22Rv1 (cell line): Measurements from ENCODE around the gene MIDN.

Source experiments
- ZFX ChIP-seq: fragments of 450-650 bp; IDR thresholded peaks from 2 replicates; pipeline ENCODE4 v1.6.1; 2017; ENCODE audit warnings: antibody characterized with exemption, borderline replicate concordance
- TF ChIP-seq, protein P1 (sequence below): fragments of 450-650 bp; IDR thresholded peaks from 2 replicates; pipeline ENCODE4 v1.5.1; 2017; ENCODE audit warnings: mild to moderate bottlenecking

DNA sequence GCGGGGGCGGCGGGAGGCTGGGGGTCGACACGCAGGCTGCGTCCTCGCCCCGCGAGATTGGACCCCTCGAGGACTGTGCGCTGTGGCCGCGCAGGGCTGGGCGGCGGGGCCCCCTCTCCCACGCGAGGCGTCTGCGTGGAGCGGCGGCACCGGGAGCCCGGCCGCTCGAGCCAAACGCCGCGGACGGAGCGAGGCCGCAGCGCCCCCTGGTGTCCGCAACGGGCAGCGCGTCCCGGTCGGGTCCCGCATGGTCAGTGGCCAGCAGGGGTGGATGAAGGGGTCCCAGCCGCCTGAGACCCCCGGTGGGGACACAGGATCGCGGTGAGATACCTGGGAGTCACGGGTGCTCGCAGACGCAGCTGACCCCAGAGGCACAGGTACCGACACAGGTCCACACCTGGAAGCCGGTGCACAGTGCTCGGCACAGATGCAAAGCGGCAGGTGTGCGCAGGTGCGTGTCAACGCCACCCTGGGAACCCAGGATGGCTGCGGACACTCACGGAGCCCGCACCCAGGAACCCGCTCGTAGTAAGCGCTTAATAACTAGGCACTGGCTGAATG lies 18.6 kb downstream of the MIDN start:
- TF ChIP-seq, protein P1, sequence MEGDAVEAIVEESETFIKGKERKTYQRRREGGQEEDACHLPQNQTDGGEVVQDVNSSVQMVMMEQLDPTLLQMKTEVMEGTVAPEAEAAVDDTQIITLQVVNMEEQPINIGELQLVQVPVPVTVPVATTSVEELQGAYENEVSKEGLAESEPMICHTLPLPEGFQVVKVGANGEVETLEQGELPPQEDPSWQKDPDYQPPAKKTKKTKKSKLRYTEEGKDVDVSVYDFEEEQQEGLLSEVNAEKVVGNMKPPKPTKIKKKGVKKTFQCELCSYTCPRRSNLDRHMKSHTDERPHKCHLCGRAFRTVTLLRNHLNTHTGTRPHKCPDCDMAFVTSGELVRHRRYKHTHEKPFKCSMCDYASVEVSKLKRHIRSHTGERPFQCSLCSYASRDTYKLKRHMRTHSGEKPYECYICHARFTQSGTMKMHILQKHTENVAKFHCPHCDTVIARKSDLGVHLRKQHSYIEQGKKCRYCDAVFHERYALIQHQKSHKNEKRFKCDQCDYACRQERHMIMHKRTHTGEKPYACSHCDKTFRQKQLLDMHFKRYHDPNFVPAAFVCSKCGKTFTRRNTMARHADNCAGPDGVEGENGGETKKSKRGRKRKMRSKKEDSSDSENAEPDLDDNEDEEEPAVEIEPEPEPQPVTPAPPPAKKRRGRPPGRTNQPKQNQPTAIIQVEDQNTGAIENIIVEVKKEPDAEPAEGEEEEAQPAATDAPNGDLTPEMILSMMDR = peak; percentile 97
- TF ChIP-seq ZFX = no peak
